Suppressor macrophage (primary cell): ENCODE results near the gene SCN4B.

Experiments
- DNase-seq, 4 experiments: peaks; one replicate each; pipeline ENCODE4 v3.0.0-alpha.2; 2020 to 2022

Gene SCN4B

DNA sequence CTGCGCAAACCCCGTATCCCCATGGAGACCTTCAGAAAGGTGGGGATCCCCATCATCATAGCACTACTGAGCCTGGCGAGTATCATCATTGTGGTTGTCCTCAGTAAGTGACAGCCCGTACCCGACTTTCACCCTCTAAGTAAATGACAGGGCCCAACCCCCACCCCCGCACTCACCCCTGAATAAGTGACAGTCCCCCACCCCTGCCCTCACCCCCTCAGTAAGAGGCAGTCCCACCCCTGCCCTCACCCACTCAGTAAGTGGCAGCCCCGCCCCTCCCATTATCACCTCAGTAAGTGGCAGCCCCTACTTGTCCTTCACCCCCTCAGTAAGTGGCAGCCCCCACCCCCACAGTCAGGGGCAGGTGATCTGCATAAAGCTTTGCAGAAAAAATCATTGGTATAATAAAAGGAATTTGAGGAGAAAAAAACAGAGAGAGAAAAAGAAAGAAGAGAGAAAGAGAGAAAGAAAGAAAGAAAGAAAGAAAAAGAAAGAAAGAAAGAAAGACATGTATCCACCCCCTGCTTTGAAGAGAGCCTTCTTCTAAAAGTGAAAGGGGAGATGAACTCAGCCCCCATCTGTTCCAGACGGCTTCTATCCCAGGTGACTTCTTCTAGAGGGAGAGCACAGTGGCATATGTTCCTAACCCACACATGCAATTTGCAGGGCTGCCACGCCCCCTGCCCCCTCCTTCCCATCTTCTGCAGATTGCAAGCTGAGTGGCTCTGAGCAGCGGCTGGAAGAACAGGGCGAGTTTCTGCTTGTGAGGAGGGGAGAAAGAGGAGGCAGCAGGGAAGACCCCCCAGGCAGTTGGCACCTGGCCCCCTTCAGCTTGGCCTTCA, 53.4 kb downstream of the SCN4B start:
- no peak for DNase-seq

DNA sequence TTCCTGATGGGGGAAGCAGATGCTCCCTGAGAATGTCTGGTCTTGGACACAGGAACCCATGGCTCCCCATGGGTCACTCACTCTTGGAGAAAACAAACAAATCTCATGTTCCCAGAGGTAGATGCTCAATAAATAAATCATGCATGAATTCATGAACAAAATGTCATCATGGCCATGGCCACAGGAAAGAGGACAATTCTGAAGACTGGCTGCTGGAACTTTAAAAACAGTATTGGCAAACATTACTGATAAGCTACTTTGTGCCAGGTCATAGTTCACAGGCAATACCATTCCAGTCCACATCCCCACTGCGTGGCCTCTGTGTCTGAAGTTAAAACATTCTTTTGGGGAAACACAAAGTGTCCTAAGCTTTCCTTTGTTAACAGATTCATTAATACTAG, 56.7 kb downstream of the SCN4B start:
- DNase-seq = no peak

- DNase-seq = peak in 2 of 4 experiments; percentile 24 to 42
These were observed 57.1 kb downstream of the SCN4B start for GRCh38 chr11:118095493-118095892.

DNA sequence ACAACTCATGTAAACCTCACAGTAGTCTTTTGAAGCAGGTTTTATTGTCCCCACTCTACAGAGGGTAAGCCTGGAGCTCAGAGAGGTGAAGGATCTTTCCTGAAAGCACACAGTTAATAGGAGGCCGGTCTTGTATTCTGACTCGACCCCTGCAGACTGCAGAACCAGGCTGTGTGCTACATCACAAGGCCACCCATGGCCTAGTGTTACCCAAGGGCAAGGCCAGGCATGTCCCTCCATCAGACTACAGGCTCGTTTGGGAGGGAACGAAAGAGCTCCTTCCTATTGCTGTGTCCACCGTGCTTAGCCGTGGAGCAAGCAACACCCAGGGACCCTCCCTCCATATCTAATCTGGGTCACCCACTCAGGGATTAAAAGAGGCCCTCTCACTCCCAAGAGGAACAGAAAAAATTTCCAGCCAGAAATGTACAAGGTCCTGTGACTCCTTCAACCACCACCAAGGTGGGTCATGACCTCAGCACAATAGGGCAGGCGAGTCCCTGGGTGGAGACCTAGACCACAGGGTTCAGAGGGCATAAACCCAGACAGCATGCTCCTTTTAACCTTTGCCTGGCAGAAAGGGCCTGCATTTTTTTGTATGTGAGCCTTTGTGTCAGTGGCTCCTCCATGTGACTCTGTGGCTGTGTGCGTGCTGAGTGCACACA, 59.6 kb downstream of the SCN4B start:
- no peak for DNase-seq

DNA sequence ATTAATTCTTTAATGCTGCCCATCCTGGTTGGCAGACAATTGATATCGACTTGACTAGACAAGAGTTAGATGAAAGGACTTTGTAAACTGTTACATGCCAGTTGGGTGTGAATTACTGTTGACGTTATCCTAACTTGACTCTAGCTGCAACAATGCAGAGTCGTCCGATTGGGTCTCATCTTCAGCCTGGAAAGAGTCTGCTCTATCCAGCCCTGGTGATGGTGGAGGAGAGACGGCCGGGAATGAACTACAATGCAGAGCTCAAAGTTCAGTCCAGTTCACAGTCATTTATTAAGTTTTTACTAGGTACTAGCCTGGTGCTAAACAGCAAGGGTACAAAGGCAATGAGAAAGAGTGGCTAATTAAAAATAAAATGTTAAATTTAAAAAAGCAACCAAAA, 60.9 kb downstream of the SCN4B start:
- DNase-seq = no peak

DNA sequence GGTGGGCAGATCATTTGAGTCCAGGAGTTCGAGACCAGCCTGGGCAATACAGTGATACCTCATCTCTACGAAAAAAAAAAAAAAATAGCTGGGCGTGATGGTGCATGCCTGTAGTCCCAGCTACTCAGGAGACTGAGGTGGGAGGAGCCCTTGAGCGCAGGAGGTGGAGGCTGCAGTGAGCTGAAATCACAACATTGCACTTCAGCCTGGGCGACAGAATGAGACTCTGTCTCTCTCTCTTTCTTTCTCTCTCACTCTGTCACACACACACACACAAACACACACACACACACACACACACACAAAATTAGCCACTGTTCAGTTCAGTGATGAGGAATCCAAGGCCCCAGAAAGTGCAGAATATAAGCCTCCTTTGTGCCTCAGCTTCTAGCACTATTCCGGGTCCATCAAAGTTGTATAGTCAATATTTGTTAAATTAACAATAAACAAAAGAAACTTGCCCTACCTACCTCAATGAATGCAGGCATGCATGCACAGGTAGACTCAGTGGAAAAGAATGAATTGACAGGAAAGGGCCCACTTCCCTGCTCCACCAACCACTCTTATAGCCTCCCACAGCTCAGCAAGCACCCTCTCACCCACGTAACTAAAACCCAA, 62.0 kb downstream of the SCN4B start:
- DNase-seq = no peak

DNA sequence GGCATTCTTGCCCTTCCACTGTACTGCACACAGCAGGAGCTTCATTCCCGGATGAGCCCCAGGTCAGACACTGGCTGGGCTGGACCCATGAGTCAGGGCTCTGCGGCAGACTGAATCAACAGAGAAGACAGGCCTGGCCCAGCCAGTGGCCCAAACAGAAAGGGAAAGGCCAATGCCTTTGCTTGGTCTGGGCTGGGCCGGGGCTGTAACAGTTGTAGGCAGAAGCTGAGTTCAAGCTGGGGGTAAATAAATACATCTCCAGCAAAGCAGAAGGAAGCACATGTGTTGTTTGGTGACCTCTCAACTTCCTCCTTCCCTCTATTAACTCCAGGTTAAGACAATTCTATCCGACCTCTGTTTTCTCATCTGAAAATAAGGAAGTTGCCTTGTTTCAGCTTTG, 64.1 kb downstream of the SCN4B start:
- peak; percentile 73 to 83 (median 81) for DNase-seq

- DNase-seq = peak in 3 of 4 experiments; percentile 15 to 36 (median 30)
These were observed 64.7 kb downstream of the SCN4B start for GRCh38 chr11:118087931-118088330.

DNA sequence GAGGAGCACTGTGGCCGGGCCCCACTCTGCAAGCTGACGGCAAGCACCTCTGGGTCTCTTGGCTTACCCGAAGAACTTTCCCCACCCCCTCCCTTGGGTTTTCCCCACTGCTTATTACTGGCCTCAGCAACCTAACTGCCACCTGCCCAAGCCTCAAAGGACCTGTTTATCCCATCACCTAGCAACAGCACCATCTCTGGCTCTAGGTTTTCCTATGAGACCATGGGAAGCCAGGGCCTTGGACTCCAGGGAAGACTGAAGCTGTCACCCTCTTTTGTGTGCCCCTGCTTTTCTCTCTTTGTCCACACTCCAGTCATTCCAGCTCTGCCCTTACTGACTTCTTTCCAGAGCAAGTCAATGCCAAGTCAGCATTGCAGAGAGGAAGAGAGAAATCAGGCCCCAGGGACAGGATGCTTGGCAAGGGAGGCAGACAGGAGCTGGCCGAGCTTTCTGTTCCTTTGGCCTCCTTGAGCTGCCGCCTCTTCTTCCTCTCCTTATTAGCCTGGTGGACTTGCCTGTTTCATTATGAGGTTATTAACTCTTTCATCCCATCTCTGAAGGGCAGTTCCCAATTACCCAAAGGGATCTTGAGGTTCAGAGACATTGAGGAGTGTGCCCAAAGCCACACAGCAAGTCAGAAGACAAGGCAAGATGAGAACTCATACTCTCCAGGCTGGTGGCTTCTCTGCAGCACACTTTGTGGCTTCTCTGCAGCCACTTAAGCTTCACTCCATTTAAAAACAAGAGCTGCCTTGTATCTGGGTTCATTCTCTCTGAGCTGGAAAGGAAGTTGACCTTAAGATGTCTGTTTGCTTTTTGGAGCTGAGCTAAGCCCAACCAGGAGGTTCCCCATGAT, 65.5 kb downstream of the SCN4B start, which contains the start of gene SMIM35:
TSS of gene SMIM35 (minus strand) at position 51 of the 856 bp plus-strand sequence. CDS start 206 bp downstream, outside the sequence.
- DNase-seq = no peak

DNA sequence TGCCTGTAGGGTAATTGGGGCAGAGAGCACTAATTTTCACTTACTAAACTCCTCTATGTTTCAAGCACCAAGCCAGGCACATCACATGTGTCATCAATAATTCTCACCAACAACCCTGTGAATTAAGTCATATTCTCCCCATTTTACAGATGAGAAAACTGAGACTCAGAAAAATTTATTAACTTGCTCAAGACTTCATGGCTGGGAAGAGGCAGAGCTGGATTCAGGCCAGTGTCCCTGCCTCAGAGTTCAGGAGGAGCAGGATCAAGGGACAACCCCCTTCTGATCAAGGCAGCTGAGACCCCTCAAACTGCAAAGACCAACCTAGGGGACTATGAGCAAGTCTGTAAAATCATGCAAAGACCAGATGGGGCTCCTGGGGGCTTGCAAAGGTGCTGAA, 68.0 kb downstream of the SCN4B start:
- DNase-seq = no peak

DNA sequence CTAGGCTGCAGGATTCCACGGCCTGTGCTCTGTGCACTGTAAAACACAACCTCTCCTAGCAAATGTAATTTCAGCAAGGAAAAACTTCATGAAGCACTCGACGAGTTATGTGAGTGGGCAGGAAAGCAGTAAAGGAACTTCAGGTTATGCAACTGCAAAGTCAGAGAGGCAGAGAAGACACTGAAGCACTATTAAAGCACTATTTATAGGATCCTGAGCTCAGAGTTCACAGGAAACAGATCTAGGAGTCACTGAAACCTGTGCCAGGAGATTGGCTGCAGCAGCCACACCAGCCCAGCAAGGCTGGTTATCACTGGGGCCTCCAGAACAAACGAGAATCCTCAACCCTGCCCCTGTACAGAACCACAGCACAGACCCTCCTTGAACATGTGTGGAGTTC, 68.4 kb downstream of the SCN4B start:
- peak; percentile 68 to 93 (median 80) for DNase-seq
